Sciatic nerve (tissue), 2 donors: Measurements from ENCODE around the gene PRKG1. TPM values are rescaled to one million over a fixed set of nuclear protein-coding genes. Genes with fewer than 3 reads are reported as not detected.

Experiments used
- ATAC-seq: fragments of 200-7000 bp; cut with Tn5 transposase; one replicate; pipeline ENCODE4 v1.9.1; 2020; ENCODE audit warnings: mild to moderate bottlenecking, moderate library complexity
- DNase-seq: peaks from one replicate; pipeline ENCODE4 v3.0.0-alpha.2; 2020; ENCODE audit warnings: low spot score
- intact Hi-C: fragments of 100-400 bp; cut with DNase I; formaldehyde crosslinking; loops from one replicate; pipeline ENCODE4 v1.14.2; 2022
- total RNA-seq: library from RNA; stranded (reverse); fragmentation: NEBNext Ultra II Directional; extraction: Animal tissue kit (Norgen Biotek cat#: 25700); gene quantifications from one replicate; pipeline ENCODE4 v1.2.1, GENCODE V29; 2021
- donor health status: DM: no; HTN: no; CAD: no.
- donor health status: DM: no; HTN: no; CAD: no.

The PRKG1 gene
- total RNA-seq, 1 donor from 2014 or later = 20.0 TPM

- intact Hi-C loops = no loop called here
- DNase-seq (no peak), ATAC-seq (no peak)
Measured at GRCh38 chr10:51821745-51822144, 747.5 kb downstream of the PRKG1 start.

- intact Hi-C loops = no loop called here
- peak; percentile 55 for ATAC-seq
- DNase-seq = no peak
Measured at GRCh38 chr10:51832652-51833383, 758.5 kb downstream of the PRKG1 start.

GRCh38 chr10:51834548-51834947 lies 760.3 kb downstream of the PRKG1 start:
- ATAC-seq = no peak
- DNase-seq = no peak
- intact Hi-C loops = no loop called here

- ATAC-seq (no peak), DNase-seq (no peak)
- intact Hi-C loops = loop anchor here (5.0 kb wide), 1 partner anchor 1049 kb away; no protein-coding TSS in a partner anchor
Measured at GRCh38 chr10:51838471-51838870, 764.2 kb downstream of the PRKG1 start.

- ATAC-seq (no peak), DNase-seq (no peak)
- intact Hi-C loops = no loop called here
Measured at GRCh38 chr10:51843966-51844365, 769.7 kb downstream of the PRKG1 start.

- intact Hi-C loops = no loop called here
- DNase-seq (no peak), ATAC-seq (no peak)
Measured at GRCh38 chr10:51846856-51847506, 772.7 kb downstream of the PRKG1 start.

- ATAC-seq (no peak), DNase-seq (no peak)
- intact Hi-C loops = no loop called here
Measured at GRCh38 chr10:51852297-51852696, 778.0 kb downstream of the PRKG1 start.

- no peak for DNase-seq
- intact Hi-C loops = no loop called here
- ATAC-seq = no peak
Measured at GRCh38 chr10:51857305-51857704, 783.0 kb downstream of the PRKG1 start.

- intact Hi-C loops = no loop called here
- ATAC-seq (peak; percentile 95), DNase-seq (no peak)
Measured at GRCh38 chr10:51860257-51860656, 786.0 kb downstream of the PRKG1 start.

GRCh38 chr10:51861051-51861450 lies 786.8 kb downstream of the PRKG1 start:
- intact Hi-C loops = no loop called here
- ATAC-seq (no peak), DNase-seq (no peak)

GRCh38 chr10:51861731-51862130 lies 787.4 kb downstream of the PRKG1 start:
- ATAC-seq (no peak), DNase-seq (no peak)
- intact Hi-C loops = no loop called here

GRCh38 chr10:51862149-51862548 lies 787.9 kb downstream of the PRKG1 start:
- intact Hi-C loops = no loop called here
- DNase-seq (no peak), ATAC-seq (no peak)

GRCh38 chr10:51867956-51868355 lies 793.7 kb downstream of the PRKG1 start:
- DNase-seq (no peak), ATAC-seq (peak; percentile 66)
- intact Hi-C loops = no loop called here

GRCh38 chr10:51874131-51874530 lies 799.8 kb downstream of the PRKG1 start:
- intact Hi-C loops = no loop called here
- no peak for DNase-seq
- ATAC-seq = no peak

- intact Hi-C loops = no loop called here
- ATAC-seq = no peak
- DNase-seq = no peak
Measured at GRCh38 chr10:51875610-51876009, 801.3 kb downstream of the PRKG1 start.

- DNase-seq (no peak), ATAC-seq (peak; percentile 38)
- intact Hi-C loops = no loop called here
Measured at GRCh38 chr10:51876503-51876902, 802.2 kb downstream of the PRKG1 start.

- intact Hi-C loops = no loop called here
- DNase-seq (no peak), ATAC-seq (no peak)
Measured at GRCh38 chr10:51876979-51877378, 802.7 kb downstream of the PRKG1 start.

GRCh38 chr10:51877636-51878035 lies 803.3 kb downstream of the PRKG1 start:
- intact Hi-C loops = no loop called here
- DNase-seq = no peak

GRCh38 chr10:51878695-51879094 lies 804.4 kb downstream of the PRKG1 start:
- intact Hi-C loops = no loop called here
- ATAC-seq = no peak
- no peak for DNase-seq

More at GRCh38 chr10:51877636-51878035, 803.3 kb downstream of the PRKG1 start:
- no peak for ATAC-seq

GRCh38 chr10:51879238-51879637 lies 805.0 kb downstream of the PRKG1 start:
- peak; percentile 80 for ATAC-seq
- intact Hi-C loops = no loop called here
- no peak for DNase-seq

- intact Hi-C loops = no loop called here
Measured at GRCh38 chr10:51881213-51881612, 806.9 kb downstream of the PRKG1 start.

More at GRCh38 chr10:51881213-51881612, 806.9 kb downstream of the PRKG1 start:
- ATAC-seq (no peak), DNase-seq (no peak)
